Esophagus muscularis mucosa (tissue), 4 donors: Measurements from ENCODE around the gene ATAD2B.

ENCODE experiments used
- CTCF ChIP-seq, 3 experiments: fragments of 200-600 bp in 2 of 3; fragments of 450-650 bp in 1 of 3; sonication (generic) in 2 of 3; IDR thresholded peaks; one replicate each; pipeline ENCODE4 v1.5.1; 2017 to 2019; ENCODE audit warnings: antibody characterized with exemption in 3 of 3, mild to moderate bottlenecking in 2 of 3, moderate library complexity in 1 of 3
- EP300 ChIP-seq: sonication (generic); formaldehyde crosslinking; IDR thresholded peaks from one replicate; pipeline ENCODE4 v1.6.1; 2017; ENCODE audit warnings: antibody characterized with exemption
- POLR2AphosphoS5 ChIP-seq, 2 donors: sonication (generic); formaldehyde crosslinking; IDR thresholded peaks; one replicate each; pipeline ENCODE4 v1.6.1; 2017; ENCODE audit warnings: antibody characterized with exemption in 2 of 2

- TF ChIP-seq POLR2AphosphoS5 (IDR thresholded peaks at IDR 0.05) (no peak), EP300 (no peak), CTCF (IDR thresholded peaks at IDR 0.05) (no peak)
Measured at GRCh38 chr2:23806201-23806600, 120.7 kb downstream of the ATAD2B start.
